GM18517 (cell line): ENCODE results near the gene PDK1.
"Not testable (repeated sequence)": the region's sequence is repeated elsewhere in the genome, so short reads cannot be mapped to it uniquely, and the experiment has no call there.

Experiments used
- ATAC-seq: cut with Tn5 transposase; IDR thresholded peaks from one replicate; pipeline ENCODE4 v1.9.1; 2021; ENCODE audit warnings: mild to moderate bottlenecking, moderate library complexity; ENCODE audit not compliant: unreplicated experiment

The PDK1 gene

GRCh38 chr2:172555522-172556283 is at the start of gene PDK1:
TSS of gene PDK1 (plus strand) at chr2:172556090. CDS start at chr2:172556151, 61 bp downstream.
- peak; percentile 75 for ATAC-seq

DNA sequence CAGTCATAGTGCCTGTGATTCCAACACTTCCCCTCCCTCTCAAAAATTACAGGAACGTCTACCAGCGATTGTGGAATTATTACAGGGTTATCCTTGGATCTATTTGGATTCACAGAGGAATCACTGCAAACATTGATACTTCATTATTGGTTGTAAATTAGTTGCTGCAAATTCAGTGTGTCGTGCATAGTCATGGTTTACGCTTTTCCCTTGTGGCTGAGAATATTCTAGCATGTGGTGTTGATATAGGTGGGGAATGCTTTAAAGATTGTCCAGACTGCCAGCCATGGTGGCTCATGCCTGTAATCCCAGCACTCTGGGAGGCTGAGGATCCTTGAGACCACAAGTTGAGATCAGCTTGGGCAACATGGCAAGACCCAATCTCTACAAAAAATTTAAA is 48.7 kb upstream of the PDK1 start:
- ATAC-seq = no peak

DNA sequence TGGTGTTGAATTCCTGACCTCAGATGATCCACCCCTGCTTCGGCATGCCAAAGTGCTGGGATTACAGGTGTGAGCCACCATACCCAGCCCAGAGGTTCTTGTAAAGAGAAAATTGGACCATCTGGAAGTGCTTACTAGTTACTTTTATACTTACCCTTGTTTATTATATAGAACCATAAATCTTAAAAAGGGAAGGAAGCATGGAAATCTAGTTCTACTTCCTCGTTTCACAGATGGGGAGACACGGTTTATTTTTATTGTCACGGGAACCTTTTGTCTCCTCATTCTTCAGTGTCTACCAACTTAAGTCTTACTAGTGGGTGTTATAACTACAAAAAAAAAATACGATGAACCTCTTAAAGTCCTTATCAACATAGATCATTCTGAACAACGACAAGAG is 45.8 kb upstream of the PDK1 start:
- ATAC-seq = no peak

DNA sequence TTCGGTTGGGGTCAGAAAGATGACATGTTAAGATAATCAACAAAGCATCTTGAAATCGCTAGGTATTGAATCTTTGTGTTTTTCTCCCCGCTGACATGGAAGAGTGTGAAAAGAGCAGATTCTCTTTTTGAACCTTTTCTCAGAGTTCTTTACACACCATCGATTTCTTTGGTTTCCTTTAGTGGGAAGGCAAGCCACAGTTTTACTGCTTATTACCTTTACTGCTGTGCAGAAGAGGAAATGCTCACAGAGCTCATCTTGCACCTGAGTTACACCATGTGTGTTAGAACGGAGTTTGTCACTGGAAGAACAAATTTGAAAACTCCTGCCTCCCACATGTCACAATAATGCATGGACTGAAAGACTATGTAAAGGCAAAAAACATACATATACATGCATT is 45.3 kb upstream of the PDK1 start:
- no peak for ATAC-seq

DNA sequence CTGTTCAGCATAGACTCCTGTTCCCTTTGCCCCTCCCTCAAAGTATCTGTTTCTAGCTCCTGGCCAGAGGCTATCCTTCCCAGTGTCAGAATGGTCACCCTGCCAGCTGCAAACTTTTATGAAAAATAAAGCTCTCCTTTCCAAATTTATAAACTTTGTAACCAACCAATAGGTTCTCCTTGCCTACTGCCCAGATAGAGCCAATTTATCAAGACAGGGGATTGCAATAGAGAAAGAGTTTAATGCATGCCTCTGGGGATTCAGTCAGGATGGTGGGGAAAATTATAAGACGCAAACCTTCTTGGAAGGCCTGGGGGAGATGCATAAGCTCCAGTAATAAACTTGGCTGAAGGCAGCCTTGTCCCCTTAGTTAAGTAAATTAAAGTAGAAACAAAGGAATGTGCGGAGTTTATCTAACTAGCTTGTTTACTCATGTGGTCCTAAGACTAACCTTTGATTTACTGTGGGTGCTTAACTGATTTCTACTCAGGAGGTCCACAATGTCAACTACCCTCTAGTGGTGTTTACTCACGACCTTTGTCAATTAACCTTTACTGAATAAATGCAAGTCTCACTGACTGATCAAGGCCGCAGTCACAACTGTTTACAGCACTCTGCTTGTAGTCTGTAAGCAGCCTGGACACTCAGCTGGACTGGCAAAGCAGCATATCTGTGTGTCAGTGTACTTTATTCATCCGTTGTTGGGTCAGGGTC is 42.9 kb upstream of the PDK1 start:
- no peak for ATAC-seq

- no peak for ATAC-seq
Observed at GRCh38 chr2:172513524-172513900, 42.4 kb upstream of the PDK1 start.

- no peak for ATAC-seq
Observed at GRCh38 chr2:172513935-172514586, 41.8 kb upstream of the PDK1 start.

GRCh38 chr2:172516299-172516698 is 39.6 kb upstream of the PDK1 start:
- ATAC-seq = no peak

DNA sequence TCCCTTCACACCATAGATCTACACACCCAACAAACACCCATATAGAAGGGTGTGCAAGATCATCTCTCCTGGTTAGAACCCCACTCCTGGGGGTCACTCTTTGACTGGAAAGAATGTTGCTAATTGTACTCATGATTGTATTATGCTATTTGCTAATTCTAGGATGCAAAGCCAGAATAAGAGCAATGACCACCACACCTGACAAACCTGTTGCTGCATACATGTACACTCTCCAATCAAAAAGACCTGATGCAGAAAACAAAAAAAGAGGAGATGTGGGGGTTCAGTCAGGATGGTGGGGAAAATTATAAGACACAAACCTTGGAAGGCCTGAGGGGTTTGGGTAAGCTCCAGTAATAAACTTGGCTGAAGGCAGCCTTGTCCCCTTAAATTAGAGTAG is 36.9 kb upstream of the PDK1 start:
- no peak for ATAC-seq

DNA sequence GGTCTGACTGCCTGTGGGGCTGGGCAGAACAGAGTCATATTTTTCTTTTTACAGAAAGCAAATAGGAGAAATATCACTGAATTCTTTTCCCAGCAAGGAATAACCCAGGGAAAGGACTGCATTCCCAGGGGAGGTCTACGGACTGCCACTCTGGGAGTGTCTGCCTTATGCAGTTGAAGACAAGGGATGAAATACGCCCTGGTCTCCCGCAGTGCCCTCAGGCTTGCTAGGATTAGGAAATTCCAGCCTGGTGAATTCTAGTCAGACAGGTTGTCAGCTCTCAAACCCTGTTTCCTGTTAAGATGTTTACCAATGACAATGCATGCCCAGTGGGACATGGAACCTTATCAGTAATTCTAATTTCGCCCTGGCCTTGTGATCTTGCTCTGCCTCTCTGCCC is 30.3 kb upstream of the PDK1 start:
- no peak for ATAC-seq

GRCh38 chr2:172531309-172531708 is 24.6 kb upstream of the PDK1 start:
- no peak for ATAC-seq

DNA sequence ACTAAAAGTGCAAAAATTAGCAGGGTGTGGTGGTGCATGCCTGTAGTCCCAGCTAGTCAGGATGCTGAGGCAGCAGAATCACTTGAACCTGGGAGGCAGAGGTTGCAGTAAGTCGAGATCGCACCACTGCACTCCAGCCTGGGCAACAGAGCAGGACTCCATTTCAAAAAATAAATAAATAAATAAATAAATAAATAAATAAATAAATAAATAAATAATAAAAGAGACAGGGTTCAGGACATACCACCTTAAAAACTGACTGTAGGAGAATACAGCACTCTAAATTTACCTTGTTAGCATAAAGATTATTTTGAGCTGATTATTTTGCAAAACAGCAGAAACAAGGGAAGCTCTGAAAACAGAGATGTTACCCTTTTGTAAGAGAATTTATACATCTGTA is 23.4 kb upstream of the PDK1 start:
- not testable (repeated sequence) for ATAC-seq

DNA sequence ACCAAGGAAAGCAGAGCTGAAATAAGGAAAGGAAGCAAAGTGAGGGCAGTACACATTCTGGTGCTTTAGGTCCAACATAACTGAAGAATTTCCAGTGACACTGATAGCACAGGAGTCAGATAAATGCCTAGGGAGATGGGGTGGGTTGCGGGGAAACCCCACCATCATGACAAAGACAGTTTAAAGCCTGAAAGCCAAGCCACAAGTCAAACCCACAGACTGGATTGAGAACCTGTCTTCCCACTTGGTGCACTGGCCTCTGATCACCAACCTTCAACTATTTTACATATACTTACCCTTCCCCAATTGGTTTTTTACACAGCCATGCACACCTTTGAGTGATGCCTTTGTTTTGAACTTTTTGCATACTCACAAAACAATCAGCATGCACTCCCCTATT is 22.2 kb upstream of the PDK1 start:
- ATAC-seq = no peak

GRCh38 chr2:172535119-172535518 is 20.8 kb upstream of the PDK1 start:
- ATAC-seq = no peak

- not testable (repeated sequence) for ATAC-seq
Observed at GRCh38 chr2:172537851-172538250, 18.0 kb upstream of the PDK1 start.

DNA sequence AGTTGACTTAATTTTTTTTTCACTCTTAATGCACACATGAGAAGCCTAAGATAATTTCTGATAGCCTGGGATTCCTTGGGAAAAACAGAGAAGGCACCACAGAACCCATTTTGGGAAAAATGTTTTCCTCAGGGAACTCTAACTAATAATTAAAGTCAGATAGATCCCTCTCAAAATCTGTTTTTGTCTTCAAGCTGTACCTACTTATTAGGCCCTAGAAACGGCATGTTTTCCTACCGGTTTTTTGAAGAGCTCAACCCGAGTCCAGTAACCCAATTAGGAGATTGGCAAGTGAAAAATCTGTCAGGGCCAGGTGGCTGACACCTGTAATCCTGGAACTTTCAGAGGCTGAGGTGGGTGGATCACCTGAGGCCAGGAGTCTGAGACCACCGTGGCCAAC is 16.1 kb upstream of the PDK1 start:
- no peak for ATAC-seq

GRCh38 chr2:172540421-172540820 is 15.5 kb upstream of the PDK1 start:
- no peak for ATAC-seq

- no peak for ATAC-seq
Observed at GRCh38 chr2:172545408-172546075, 10.3 kb upstream of the PDK1 start.

DNA sequence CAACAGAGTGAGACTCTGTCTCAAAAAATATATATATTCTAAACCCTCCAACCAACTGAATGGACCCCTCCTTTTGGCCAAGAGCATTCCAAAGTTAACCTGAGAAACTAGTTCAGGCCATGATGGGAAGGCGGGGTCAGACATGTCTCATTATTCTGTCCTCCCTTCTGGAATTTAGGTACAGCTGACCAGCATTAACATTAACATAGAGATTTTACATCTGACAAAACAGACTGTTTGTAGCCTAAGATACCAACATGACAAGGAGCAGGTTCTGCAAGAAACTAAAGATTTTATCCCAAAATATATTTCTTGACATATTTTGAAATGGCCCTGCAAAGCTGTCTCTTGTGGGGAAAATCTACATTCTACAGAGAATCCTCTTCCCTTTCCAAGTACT is 6.8 kb upstream of the PDK1 start:
- no peak for ATAC-seq

GRCh38 chr2:172549802-172550201 is 6.1 kb upstream of the PDK1 start:
- ATAC-seq = not testable (repeated sequence)

DNA sequence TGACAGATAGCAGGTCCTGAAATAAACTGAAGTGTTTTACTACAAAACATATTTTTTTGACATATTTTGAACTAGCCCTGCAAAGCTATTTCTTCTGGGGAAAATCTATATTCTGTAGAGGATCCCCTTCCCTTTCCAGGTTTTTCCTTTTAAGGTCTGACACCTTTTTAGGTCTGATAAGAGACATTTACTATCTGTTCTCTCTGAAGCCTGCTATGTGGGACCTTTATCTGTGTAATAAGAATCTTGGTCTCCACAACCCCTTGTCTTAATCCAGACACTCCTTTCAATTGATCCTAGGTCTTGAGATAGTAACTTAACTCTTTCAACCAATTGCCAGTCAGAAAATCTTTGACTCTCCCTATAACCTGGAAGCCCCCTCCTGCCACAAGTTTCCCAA is 5.5 kb upstream of the PDK1 start:
- no peak for ATAC-seq
